ENCODE measurements around the gene ADAMTS12. TPM values are rescaled to one million over a fixed set of nuclear protein-coding genes. Genes with fewer than 3 reads are reported as not detected.
A peak's percentile ranks its signal among the peaks of the same experiment; 100 is the strongest.

ADAMTS12 gene
- total RNA-seq, 4 donors from 2014 or later = 0.49 to 3.1 (median 2.5) TPM

DNA sequence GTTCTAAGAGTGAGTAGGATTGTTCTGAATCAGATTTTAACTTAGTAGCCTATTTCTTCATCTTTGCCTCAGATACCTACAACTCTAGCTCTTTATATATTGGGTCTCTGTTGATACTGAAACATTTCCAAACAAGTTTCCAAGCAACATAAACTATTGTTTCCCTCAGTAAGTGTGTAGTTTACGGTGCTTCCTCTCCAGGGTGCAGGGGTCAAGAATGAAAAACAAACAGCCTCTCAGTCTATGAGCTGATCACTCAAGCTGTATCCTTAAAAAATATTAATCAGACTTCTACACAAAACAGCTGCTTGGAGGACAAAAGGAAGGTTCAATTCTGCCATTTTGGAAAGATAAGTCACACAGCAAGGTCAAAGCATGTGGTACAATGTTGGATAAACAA, 75.0 kb downstream of the ADAMTS12 start:
- in situ Hi-C loops (cut with MboI; ENCODE audit: low sequenced_read_pairs in 4 of 4) = no loop called here
- ATAC-seq (no peak), DNase-seq (no peak)

DNA sequence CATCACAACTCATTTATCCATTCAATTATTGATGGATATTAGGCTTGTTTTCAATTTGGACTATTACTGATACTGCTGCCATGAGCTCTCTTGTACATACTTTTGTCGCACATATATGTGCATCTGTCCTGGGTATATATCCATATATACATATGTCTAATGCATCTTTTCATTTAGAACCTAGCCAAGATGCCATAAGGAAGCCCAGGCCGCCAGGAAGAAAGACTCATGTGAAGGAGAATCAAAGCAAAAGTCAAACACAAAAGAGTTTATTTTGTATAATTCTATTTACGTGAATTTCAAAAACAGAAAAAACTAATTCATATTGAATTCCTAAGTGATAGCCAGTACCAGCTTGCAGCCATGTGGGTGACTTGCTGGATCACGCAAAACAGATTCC, 79.0 kb downstream of the ADAMTS12 start:
- in situ Hi-C loops (cut with MboI; ENCODE audit: low sequenced_read_pairs in 4 of 4) (no loop called here), intact Hi-C loops (cut with DNase I; ENCODE audit: low total_unique reads) (no loop called here)
- ATAC-seq (no peak), DNase-seq (no peak)
- H3K27ac ChIP-seq = no peak overlapping the region
- H3K4me1 ChIP-seq = no peaks in the 10 kb centered on the region
- H3K36me3 ChIP-seq = no peaks in the 10 kb centered on the region
- H3K9me3 ChIP-seq = no peaks in the 10 kb centered on the region
- H3K4me3 ChIP-seq = no peak overlapping the region
- no peaks in the 10 kb centered on the region for H3K27me3 ChIP-seq
- no peak for TF ChIP-seq POLR2A (IDR thresholded peaks at IDR 0.05)
- TF ChIP-seq, protein P1, sequence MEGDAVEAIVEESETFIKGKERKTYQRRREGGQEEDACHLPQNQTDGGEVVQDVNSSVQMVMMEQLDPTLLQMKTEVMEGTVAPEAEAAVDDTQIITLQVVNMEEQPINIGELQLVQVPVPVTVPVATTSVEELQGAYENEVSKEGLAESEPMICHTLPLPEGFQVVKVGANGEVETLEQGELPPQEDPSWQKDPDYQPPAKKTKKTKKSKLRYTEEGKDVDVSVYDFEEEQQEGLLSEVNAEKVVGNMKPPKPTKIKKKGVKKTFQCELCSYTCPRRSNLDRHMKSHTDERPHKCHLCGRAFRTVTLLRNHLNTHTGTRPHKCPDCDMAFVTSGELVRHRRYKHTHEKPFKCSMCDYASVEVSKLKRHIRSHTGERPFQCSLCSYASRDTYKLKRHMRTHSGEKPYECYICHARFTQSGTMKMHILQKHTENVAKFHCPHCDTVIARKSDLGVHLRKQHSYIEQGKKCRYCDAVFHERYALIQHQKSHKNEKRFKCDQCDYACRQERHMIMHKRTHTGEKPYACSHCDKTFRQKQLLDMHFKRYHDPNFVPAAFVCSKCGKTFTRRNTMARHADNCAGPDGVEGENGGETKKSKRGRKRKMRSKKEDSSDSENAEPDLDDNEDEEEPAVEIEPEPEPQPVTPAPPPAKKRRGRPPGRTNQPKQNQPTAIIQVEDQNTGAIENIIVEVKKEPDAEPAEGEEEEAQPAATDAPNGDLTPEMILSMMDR (IDR thresholded peaks at IDR 0.05 in 4 of 5, conservative IDR thresholded peaks at IDR 0.05 in 1 of 5) = no peak

More for the DNA sequence above, 75.0 kb downstream of the ADAMTS12 start:
- intact Hi-C loops (cut with DNase I; ENCODE audit: low total_unique reads) = no loop called here
- H3K4me3 ChIP-seq = no peak overlapping the region
- no peak for TF ChIP-seq POLR2A (IDR thresholded peaks at IDR 0.05)
- H3K9me3 ChIP-seq = no peaks in the 10 kb centered on the region
- no peaks in the 10 kb centered on the region for H3K4me1 ChIP-seq
- no peak overlapping the region for H3K27ac ChIP-seq
- H3K36me3 ChIP-seq = no peaks in the 10 kb centered on the region
- H3K27me3 ChIP-seq = no peaks in the 10 kb centered on the region

DNA sequence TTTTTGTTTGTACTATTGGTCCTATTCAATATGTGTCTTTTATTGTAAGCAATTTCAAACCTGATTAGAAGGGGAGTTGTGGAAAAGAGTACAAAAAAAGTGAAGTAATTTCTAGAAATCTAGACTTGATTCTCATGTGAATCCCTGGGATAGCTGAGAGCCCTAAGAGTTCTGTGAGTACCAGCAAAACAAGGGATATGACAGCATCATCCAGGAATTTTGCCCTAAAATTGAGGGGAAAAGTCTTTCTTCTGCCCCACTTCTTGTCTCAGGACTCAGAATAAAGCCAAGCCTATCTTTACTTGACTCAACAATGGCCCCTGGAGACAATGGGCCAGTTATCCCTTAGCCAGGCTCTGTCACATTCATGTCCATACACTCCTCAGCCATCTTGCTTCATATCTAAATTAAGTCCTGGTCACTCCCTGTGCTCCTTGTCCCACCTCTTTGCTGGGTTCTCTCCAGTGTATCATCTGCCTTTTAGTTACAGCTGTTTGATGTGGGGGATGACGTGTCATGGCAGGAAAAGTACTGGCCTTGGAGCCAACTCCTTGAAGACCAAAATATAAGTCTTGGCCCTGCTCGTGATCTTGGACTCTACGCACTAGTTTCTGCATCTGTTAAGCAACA, 81.2 kb downstream of the ADAMTS12 start:
- intact Hi-C loops (cut with DNase I; ENCODE audit: low total_unique reads) (no loop called here), in situ Hi-C loops (cut with MboI; ENCODE audit: low sequenced_read_pairs in 4 of 4) (no loop called here)
- no peaks in the 10 kb centered on the region for H3K36me3 ChIP-seq
- peak overlapping the region in 3 of 4 donors; percentile 18 to 24 (median 23) for H3K27ac ChIP-seq
- no peak overlapping the region for H3K4me3 ChIP-seq
- TF ChIP-seq POLR2A (IDR thresholded peaks at IDR 0.05) = no peak
- TF ChIP-seq, protein P1 (IDR thresholded peaks at IDR 0.05 in 4 of 5, conservative IDR thresholded peaks at IDR 0.05 in 1 of 5) = no peak
- H3K9me3 ChIP-seq = no peaks in the 10 kb centered on the region
- peak; percentile 10 to 59 for DNase-seq
- no peaks in the 10 kb centered on the region for H3K4me1 ChIP-seq
- ATAC-seq = peak; percentile 68 to 79
- no peaks in the 10 kb centered on the region for H3K27me3 ChIP-seq

DNA sequence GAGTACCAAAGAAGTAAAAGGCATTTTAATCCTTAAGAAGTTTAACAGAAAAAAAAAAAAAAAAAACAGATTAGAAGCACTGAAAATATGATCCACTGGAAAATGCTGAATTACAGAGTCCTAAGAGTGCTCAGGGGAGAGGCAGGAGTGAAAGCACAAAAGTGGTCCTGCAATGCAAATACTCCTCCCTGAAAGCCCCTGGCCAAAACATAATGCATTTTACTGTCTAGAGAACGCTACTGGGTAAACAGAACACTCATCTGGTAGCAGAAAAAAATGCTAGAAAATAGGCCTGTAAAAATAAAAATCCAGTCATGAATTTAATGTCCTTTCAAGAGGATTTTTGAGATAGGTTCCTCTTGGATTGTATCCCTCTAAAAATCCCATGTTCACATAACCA, 81.9 kb downstream of the ADAMTS12 start:
- in situ Hi-C loops (cut with MboI; ENCODE audit: low sequenced_read_pairs in 4 of 4) = no loop called here
- H3K36me3 ChIP-seq = no peaks in the 10 kb centered on the region

DNA sequence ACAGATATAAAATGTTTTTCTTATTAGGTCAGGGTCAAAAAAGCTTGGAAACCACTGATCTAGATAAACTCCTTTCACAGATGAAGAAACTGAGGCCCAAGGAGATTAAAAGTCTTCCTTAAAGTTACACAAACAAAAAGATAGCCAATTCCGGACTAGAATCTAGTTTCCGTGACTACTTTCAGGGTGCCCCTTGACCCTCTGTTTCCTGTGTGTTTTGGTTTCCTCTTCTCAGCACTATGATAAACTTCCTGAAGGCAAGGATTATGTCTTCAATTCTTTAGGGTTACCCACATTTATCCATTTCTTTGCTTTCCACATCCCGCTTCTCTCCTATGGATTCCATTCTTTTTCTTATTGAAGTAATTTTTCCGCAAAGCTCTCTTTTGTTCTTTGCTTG, 83.1 kb downstream of the ADAMTS12 start:
- H3K27me3 ChIP-seq = no peaks in the 10 kb centered on the region
- H3K4me1 ChIP-seq = no peaks in the 10 kb centered on the region
- ATAC-seq (no peak), DNase-seq (no peak)
- H3K9me3 ChIP-seq = no peaks in the 10 kb centered on the region
- TF ChIP-seq, protein P1 (IDR thresholded peaks at IDR 0.05 in 4 of 5, conservative IDR thresholded peaks at IDR 0.05 in 1 of 5) = no peak
- no peak for TF ChIP-seq POLR2A (IDR thresholded peaks at IDR 0.05)
- no peak overlapping the region for H3K27ac ChIP-seq
- in situ Hi-C loops (cut with MboI; ENCODE audit: low sequenced_read_pairs in 4 of 4) = no loop called here
- no peaks in the 10 kb centered on the region for H3K36me3 ChIP-seq
- H3K4me3 ChIP-seq = no peak overlapping the region
- intact Hi-C loops (cut with DNase I; ENCODE audit: low total_unique reads) = no loop called here

More for the DNA sequence above, 81.9 kb downstream of the ADAMTS12 start:
- ATAC-seq = no peak
- Histone ChIP-seq H3K27ac (no peak overlapping the region), H3K9me3 (no peaks in the 10 kb centered on the region), H3K4me3 (no peak overlapping the region), H3K4me1 (no peaks in the 10 kb centered on the region), H3K27me3 (no peaks in the 10 kb centered on the region)
- no peak for TF ChIP-seq POLR2A (IDR thresholded peaks at IDR 0.05)
- TF ChIP-seq, protein P1 (IDR thresholded peaks at IDR 0.05 in 4 of 5, conservative IDR thresholded peaks at IDR 0.05 in 1 of 5) = no peak
- intact Hi-C loops (cut with DNase I; ENCODE audit: low total_unique reads) = no loop called here
- DNase-seq = no peak
